ENCODE results near the gene VPS8. TPM values are rescaled to one million over a fixed set of nuclear protein-coding genes. Genes with fewer than 3 reads are reported as not detected.
A peak's percentile ranks its signal among the peaks of the same experiment; 100 is the strongest.

The VPS8 gene
- total RNA-seq, 4 donors from 2014 or later: 23.7 to 61.8 (median 37.1) TPM

GRCh38 chr3:184771301-184772127 is 40.5 kb upstream of the VPS8 start:
- no peaks in the 10 kb centered on the region for H3K9me3 ChIP-seq
- peaks cover 0 to 16% (median 0%) of the 10 kb centered on the region in 3 donors for H3K4me1 ChIP-seq
- H3K27me3 ChIP-seq: peaks cover 0 to 9% (median 0%) of the 10 kb centered on the region in 4 donors
- intact Hi-C loops (cut with DNase I): loop anchor here (10.0 kb wide), 1 partner anchor 47 kb away; no protein-coding TSS in a partner anchor
- no peak overlapping the region for H3K4me3 ChIP-seq
- WGBS, 2 donors: 71 to 79% methylated on average over 13 to 20 of the region's 20 CpGs
- H3K27ac ChIP-seq: peak overlapping the region in 3 of 4 donors; percentile 13 to 23 (median 22)
- TF ChIP-seq POLR2A (IDR thresholded peaks at IDR 0.05) (no peak), CTCF (IDR thresholded peaks at IDR 0.05) (no peak)
- no peak for DNase-seq
- no peaks in the 10 kb centered on the region for H3K36me3 ChIP-seq

GRCh38 chr3:184772667-184773272 is 39.2 kb upstream of the VPS8 start:
- peaks cover 0 to 3% (median 0%) of the 10 kb centered on the region in 4 donors for H3K27me3 ChIP-seq

DNA sequence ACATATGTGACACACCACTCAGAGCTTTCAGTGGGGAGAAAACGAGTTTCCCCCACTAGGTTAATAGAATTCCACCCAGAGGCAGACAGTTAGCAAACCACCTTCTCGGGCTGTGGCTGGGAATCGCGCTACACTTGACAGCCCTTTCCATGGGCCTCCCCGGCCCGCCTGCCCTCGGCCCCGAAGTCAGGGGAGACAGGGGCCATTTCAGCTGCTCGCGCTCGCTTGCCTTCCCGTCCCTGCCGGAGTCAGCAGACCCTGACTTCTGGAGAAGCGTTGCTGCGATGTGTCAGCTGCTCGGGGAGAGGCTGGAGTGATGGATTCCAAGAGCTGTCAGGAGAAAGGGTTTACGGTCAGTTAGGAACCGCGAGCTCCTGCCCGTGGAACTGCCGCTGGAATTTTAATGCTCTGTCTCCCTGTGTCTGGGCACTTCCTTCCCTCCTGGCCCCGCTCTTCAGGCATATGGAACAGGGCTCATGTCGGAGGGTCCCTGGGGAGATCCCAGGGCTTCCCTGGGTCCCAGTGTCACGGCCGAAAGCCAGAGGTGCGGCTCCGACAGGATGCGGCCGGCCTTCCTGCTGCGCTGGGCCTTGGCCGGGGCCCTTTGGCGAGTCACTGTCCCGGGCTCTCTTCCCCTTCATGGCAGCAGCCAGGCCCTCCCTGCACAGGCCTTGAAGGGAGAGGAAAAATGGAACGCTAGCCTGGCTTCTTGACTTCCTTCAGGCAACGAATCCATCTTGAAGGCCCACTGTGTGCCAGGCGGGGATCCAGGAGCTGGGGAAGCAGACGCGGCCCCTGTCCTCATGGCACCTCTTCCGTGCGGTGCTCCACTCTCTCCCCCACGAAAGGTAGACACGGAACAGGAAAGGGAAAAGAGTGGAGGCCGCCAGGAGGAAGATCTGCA is 38.4 kb upstream of the VPS8 start:
- Histone ChIP-seq H3K4me1 (peaks cover 0 to 18% (median 0%) of the 10 kb centered on the region in 3 donors), H3K27ac (peak overlapping the region in 3 of 4 donors; percentile 55 to 79 (median 70)), H3K4me3 (peak overlapping the region in 1 of 4 donors; percentile 7), H3K9me3 (no peaks in the 10 kb centered on the region), H3K36me3 (no peaks in the 10 kb centered on the region), H3K27me3 (peaks cover 0 to 7% (median 0%) of the 10 kb centered on the region in 4 donors)
- intact Hi-C loops (cut with DNase I): loop anchor here (10.0 kb wide), 1 partner anchor 49 kb away; no protein-coding TSS in a partner anchor
- DNase-seq: no peak
- 85 to 87% methylated on average over 16 to 19 of the region's 43 CpGs for WGBS, 2 donors
- TF ChIP-seq CTCF (IDR thresholded peaks at IDR 0.05): no peak
- no peak for TF ChIP-seq POLR2A (IDR thresholded peaks at IDR 0.05)

More at GRCh38 chr3:184772667-184773272, 39.2 kb upstream of the VPS8 start:
- Histone ChIP-seq H3K4me3 (no peak overlapping the region), H3K9me3 (no peaks in the 10 kb centered on the region), H3K36me3 (no peaks in the 10 kb centered on the region), H3K27ac (no peak overlapping the region), H3K4me1 (peaks cover 0 to 18% (median 0%) of the 10 kb centered on the region in 3 donors)
- TF ChIP-seq CTCF (IDR thresholded peaks at IDR 0.05): no peak
- no peak for TF ChIP-seq POLR2A (IDR thresholded peaks at IDR 0.05)
- intact Hi-C loops (cut with DNase I): loop anchor here (10.0 kb wide), 1 partner anchor 48 kb away; no protein-coding TSS in a partner anchor
- WGBS, 2 donors: 60 to 65% methylated on average over 8 of the region's 8 CpGs
- DNase-seq: no peak

DNA sequence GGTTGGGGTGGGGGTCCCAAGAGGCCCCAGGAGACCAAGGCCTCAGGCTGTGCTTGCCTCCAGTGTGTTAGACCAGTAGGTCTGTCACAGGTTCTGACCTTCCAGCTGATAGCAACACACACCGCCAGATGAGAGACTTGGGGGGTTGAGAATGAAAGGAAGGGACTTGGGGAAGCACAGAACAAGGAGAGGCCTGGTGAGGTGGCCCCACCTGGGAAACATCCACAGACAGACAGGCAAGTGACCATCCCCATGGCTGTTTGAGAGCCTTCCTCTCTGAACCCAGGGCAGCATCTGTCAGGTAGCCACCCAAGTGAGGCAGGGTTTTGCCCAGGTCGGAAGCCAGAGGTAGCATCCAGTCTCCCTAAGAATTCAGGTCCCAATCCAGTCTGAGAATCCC is 35.0 kb upstream of the VPS8 start:
- TF ChIP-seq CTCF (IDR thresholded peaks at IDR 0.05) (no peak), POLR2A (IDR thresholded peaks at IDR 0.05) (no peak)
- no peak for DNase-seq
- WGBS, 2 donors: 100% methylated on average over 2 of the region's 2 CpGs; no CpG with 5 or more reads in 1 of the 2 donors
- peaks cover 0 to 6% (median 0%) of the 10 kb centered on the region in 3 donors for H3K4me1 ChIP-seq
- peaks cover 0 to 28% (median 0%) of the 10 kb centered on the region in 4 donors for H3K27me3 ChIP-seq
- no peak overlapping the region for H3K4me3 ChIP-seq
- intact Hi-C loops (cut with DNase I): loop anchor here (10.0 kb wide), 1 partner anchor 52 kb away; no protein-coding TSS in a partner anchor
- no peaks in the 10 kb centered on the region for H3K36me3 ChIP-seq
- H3K27ac ChIP-seq: no peak overlapping the region
- no peaks in the 10 kb centered on the region for H3K9me3 ChIP-seq

All from esophagus squamous epithelium (tissue), 5 donors.